Measurements from ENCODE around the gene ZBTB21.
A peak's percentile ranks its signal among the peaks of the same experiment; 100 is the strongest.

Gene ZBTB21

GRCh38 chr21:41989698-41990097, 20.5 kb downstream of the ZBTB21 start:
- DNase-seq (ENCODE audit: low read depth) = no peak
- H3K4me3 ChIP-seq (ENCODE audit: low read depth, low read length) = no peak overlapping the region
- TF ChIP-seq CTCF (IDR thresholded peaks at IDR 0.05; ENCODE audit: control insufficient read depth, extremely low read depth, insufficient read depth) = no peak

- TF ChIP-seq CTCF (IDR thresholded peaks at IDR 0.05; ENCODE audit: control insufficient read depth, extremely low read depth, insufficient read depth) = no peak
- H3K4me3 ChIP-seq (ENCODE audit: low read depth, low read length) = no peak overlapping the region
- DNase-seq (ENCODE audit: low read depth) = no peak
These were observed 22.9 kb downstream of the ZBTB21 start for GRCh38 chr21:41987310-41987709.

- TF ChIP-seq CTCF (IDR thresholded peaks at IDR 0.05; ENCODE audit: control insufficient read depth, extremely low read depth, insufficient read depth) = no peak
- DNase-seq (ENCODE audit: low read depth) = peak; percentile 70
- H3K4me3 ChIP-seq (ENCODE audit: low read depth, low read length) = peak overlapping the region; percentile 27; the same call in 1 of the 2 replicates
These were observed 24.3 kb downstream of the ZBTB21 start for GRCh38 chr21:41985662-41986416.

- no peak overlapping the region for H3K4me3 ChIP-seq (ENCODE audit: low read depth, low read length)
- DNase-seq (ENCODE audit: low read depth) = no peak
- no peak for TF ChIP-seq CTCF (IDR thresholded peaks at IDR 0.05; ENCODE audit: control insufficient read depth, extremely low read depth, insufficient read depth)
These were observed 26.9 kb downstream of the ZBTB21 start for GRCh38 chr21:41983229-41983628.

- no peak for DNase-seq (ENCODE audit: low read depth)
- TF ChIP-seq CTCF (IDR thresholded peaks at IDR 0.05; ENCODE audit: control insufficient read depth, extremely low read depth, insufficient read depth) = no peak
- H3K4me3 ChIP-seq (ENCODE audit: low read depth, low read length) = no peak overlapping the region
These were observed 29.6 kb downstream of the ZBTB21 start for GRCh38 chr21:41980561-41980960.

- no peak for DNase-seq (ENCODE audit: low read depth)
- no peak for TF ChIP-seq CTCF (IDR thresholded peaks at IDR 0.05; ENCODE audit: control insufficient read depth, extremely low read depth, insufficient read depth)
These were observed 30.3 kb downstream of the ZBTB21 start for GRCh38 chr21:41979751-41980369.

More at GRCh38 chr21:41979751-41980369, 30.3 kb downstream of the ZBTB21 start:
- no peak overlapping the region for H3K4me3 ChIP-seq (ENCODE audit: low read depth, low read length)

Measured in LNCaP clone FGC (cell line).